ENCODE data around the gene CCDC12.

GRCh38 chr3:46986782-46987310, 10.3 kb upstream of the CCDC12 start:
- TF ChIP-seq EP300 (IDR thresholded peaks at IDR 0.05), result no peak
- TF ChIP-seq POLR2A (IDR thresholded peaks at IDR 0.05), result no peak
